WTC11 (cell line): ENCODE data around the gene OPALIN. TPM values are rescaled to one million over a fixed set of nuclear protein-coding genes. Genes with fewer than 3 reads are reported as not detected.

Experiments
- ATAC-seq: fragments of 200-7000 bp; cut with Tn5 transposase; 2 replicates; pipeline ENCODE4 v1.10.0; 2021; ENCODE audit warnings: mild to moderate bottlenecking, moderate library complexity
- Bru-seq: library from RNA; stranded (reverse); fragments of 400-500 nt; gene quantifications from one replicate; lab custom pipeline; 2021; lab: Mats Ljungman, UMichigan
- CTCF ChIA-PET: fragments of 300-600 bp; sonication (Branson Sonifier 250); formaldehyde crosslinking; loops from one replicate; lab custom pipeline; 2021; ENCODE audit warnings: antibody characterized with exemption; lab: Charles Lee
- POLR2A ChIA-PET: fragments of 350-600 bp; sonication (Branson Sonifier 250); formaldehyde crosslinking; loops from one replicate; lab custom pipeline; 2021; ENCODE audit warnings: antibody characterized with exemption; lab: Charles Lee
- DNase-seq: peaks from one replicate; pipeline ENCODE4 v3.0.0; 2021; ENCODE audit warnings: low spot score
- H3K27ac Mint-ChIP-seq: 2 replicates; pipeline ENCODE4 v1.8.0; 2021; ENCODE audit warnings: mixed read lengths
- H3K27me3 Mint-ChIP-seq: 2 replicates; pipeline ENCODE4 v1.8.0; 2021; ENCODE audit warnings: low read depth, mild to moderate bottlenecking, moderate library complexity, mixed read lengths
- H3K36me3 Mint-ChIP-seq: 2 replicates; pipeline ENCODE4 v1.8.0; 2021; ENCODE audit warnings: mixed read lengths
- H3K4me1 Mint-ChIP-seq: 2 replicates; pipeline ENCODE4 v1.8.0; 2022; ENCODE audit warnings: mixed read lengths
- H3K4me3 Mint-ChIP-seq: 2 replicates; pipeline ENCODE4 v1.8.0; 2021; ENCODE audit warnings: mild to moderate bottlenecking, moderate library complexity, mixed read lengths
- H3K9me3 Mint-ChIP-seq: 2 replicates; pipeline ENCODE4 v1.8.0; 2021; ENCODE audit warnings: mixed read lengths
- AR ChIP-seq: fragments of 250-450 bp; sonication (Bioruptor Pico); IDR thresholded peaks from 2 replicates; pipeline ENCODE4 v1.9.0; 2021; ENCODE audit warnings: mild to moderate bottlenecking
- ARID4B ChIP-seq: sonication (generic); formaldehyde crosslinking; IDR thresholded peaks from 2 replicates; pipeline ENCODE4 v1.8.0; 2023; ENCODE audit warnings: missing genetic modification reagents, mild to moderate bottlenecking, borderline replicate concordance
- ATF1 ChIP-seq: sonication (generic); formaldehyde crosslinking; IDR thresholded peaks from 2 replicates; pipeline ENCODE4 v1.8.1; 2023; ENCODE audit warnings: mild to moderate bottlenecking, moderate library complexity, missing genetic modification reagents
- ERG ChIP-seq: fragments of 250-450 bp; sonication (Bioruptor Pico); IDR thresholded peaks from 2 replicates; pipeline ENCODE4 v1.8.0; 2021; ENCODE audit warnings: mild to moderate bottlenecking
- GABPB1 ChIP-seq: sonication (generic); formaldehyde crosslinking; IDR thresholded peaks from 2 replicates; pipeline ENCODE4 v1.8.1; 2023; ENCODE audit warnings: mild to moderate bottlenecking, missing genetic modification reagents
- GRHL2 ChIP-seq: fragments of 250-450 bp; sonication (Bioruptor Pico); IDR thresholded peaks from 2 replicates; pipeline ENCODE4 v1.8.0; 2022; ENCODE audit warnings: mild to moderate bottlenecking, moderate library complexity; ENCODE audit not compliant: insufficient replicate concordance, severe bottlenecking
- MLX ChIP-seq: sonication (generic); formaldehyde crosslinking; IDR thresholded peaks from 2 replicates; pipeline ENCODE4 v1.8.1; 2023; ENCODE audit warnings: mild to moderate bottlenecking, missing genetic modification reagents, moderate library complexity
- NFATC4 ChIP-seq: fragments of 250-450 bp; sonication (Bioruptor Pico); IDR thresholded peaks from 2 replicates; pipeline ENCODE4 v1.9.0; 2021; ENCODE audit warnings: mild to moderate bottlenecking
- NR1H2 ChIP-seq: sonication (generic); formaldehyde crosslinking; IDR thresholded peaks from 2 replicates; pipeline ENCODE4 v1.9.0; 2021; ENCODE audit warnings: mild to moderate bottlenecking, moderate library complexity, missing genetic modification reagents
- NR2C2 ChIP-seq: sonication (generic); formaldehyde crosslinking; IDR thresholded peaks from 2 replicates; pipeline ENCODE4 v1.8.0; 2022; ENCODE audit warnings: mild to moderate bottlenecking, missing genetic modification reagents
- SMAD3 ChIP-seq: sonication (generic); formaldehyde crosslinking; IDR thresholded peaks from 2 replicates; pipeline ENCODE4 v1.8.0; 2022; ENCODE audit warnings: missing genetic modification reagents, mild to moderate bottlenecking, borderline replicate concordance
- ZMAT4 ChIP-seq: fragments of 250-450 bp; sonication (Bioruptor Pico); IDR thresholded peaks from 2 replicates; pipeline ENCODE4 v1.9.0; 2021; ENCODE audit warnings: mild to moderate bottlenecking
- ZNF121 ChIP-seq: sonication (generic); formaldehyde crosslinking; IDR thresholded peaks from 2 replicates; pipeline ENCODE4 v1.8.0; 2023; ENCODE audit warnings: missing genetic modification reagents
- ZNF281 ChIP-seq: sonication (generic); formaldehyde crosslinking; IDR thresholded peaks from 2 replicates; pipeline ENCODE4 v1.8.0; 2023; ENCODE audit warnings: mild to moderate bottlenecking, missing genetic modification reagents
- ZNF512 ChIP-seq: sonication (generic); formaldehyde crosslinking; IDR thresholded peaks from 2 replicates; pipeline ENCODE4 v1.8.1; 2022; ENCODE audit warnings: missing genetic modification reagents, borderline replicate concordance
- ZNF671 ChIP-seq: fragments of 250-450 bp; sonication (Bioruptor Pico); IDR thresholded peaks from 2 replicates; pipeline ENCODE4 v1.8.0; 2021; ENCODE audit warnings: mild to moderate bottlenecking
- long read RNA-seq, 3 experiments: library from RNA in 1 of 3; library from capped mRNA in 1 of 3; library from polyadenylated mRNA in 1 of 3; unstranded in 2 of 3; stranded (forward) in 1 of 3; transcript quantifications; one replicate each; pipeline ENCODE4 v2.0.0, GENCODE V29; 2021
- total RNA-seq: library from RNA; stranded (reverse); gene quantifications from 3 replicates; pipeline ENCODE4 v1.2.3, GENCODE V29; 2021

Gene OPALIN
- 0.04 TPM in 1 of 3 replicates, not detected in the others for total RNA-seq
- percentile 16 among the genes with signal in this experiment for Bru-seq, nascent RNA
- long read RNA-seq, experiment 1: 0 reads
- long read RNA-seq, experiment 2: 0 reads
- long read RNA-seq, experiment 3: 0 reads

GRCh38 chr10:96358851-96359540, at the start of gene OPALIN:
Gene OPALIN (minus strand): TSS chr10:96359002. CDS start chr10:96358896, 106 bp downstream.
- ChIA-PET CTCF (interaction anchor here (0.9 to 3.7 kb wide), 3 partner anchors 12 to 130 kb away, joined by 3 to 31 read pairs (median 4); no protein-coding TSS in a partner anchor), POLR2A (no interaction called here)
- TF ChIP-seq ZNF121 (CRISPR knock-in tag): no peak
- no peak for TF ChIP-seq GRHL2 (CRISPR knock-in tag)
- no peak for TF ChIP-seq SMAD3 (CRISPR knock-in tag)
- TF ChIP-seq ZNF281 (CRISPR knock-in tag): no peak
- no peak for TF ChIP-seq ZNF671 (CRISPR knock-in tag)
- no peak for TF ChIP-seq GABPB1 (CRISPR knock-in tag)
- no peak for TF ChIP-seq NR1H2 (CRISPR knock-in tag)
- no peak for TF ChIP-seq ERG
- no peak for TF ChIP-seq MLX (CRISPR knock-in tag)
- TF ChIP-seq NFATC4 (CRISPR knock-in tag): no peak
- TF ChIP-seq ZNF512 (CRISPR knock-in tag): no peak
- H3K27ac Mint-ChIP-seq: no peak within 1 kb of the TSS
- ATAC-seq (no peak), DNase-seq (no peak)
- no peaks in the 10 kb centered on the region; the same call in 1 of the 2 replicates for H3K36me3 Mint-ChIP-seq
- peaks cover 5% of the 10 kb centered on the region; the same call in 1 of the 2 replicates for H3K4me1 Mint-ChIP-seq
- H3K4me3 Mint-ChIP-seq: no peak within 1 kb of the TSS
- peaks cover 2% of the 10 kb centered on the region; the same call in 1 of the 2 replicates for H3K9me3 Mint-ChIP-seq
- no peaks in the 10 kb centered on the region; the same call in 1 of the 2 replicates for H3K27me3 Mint-ChIP-seq

GRCh38 chr10:96408201-96408600, 49.4 kb upstream of the OPALIN start:
- Mint-ChIP-seq H3K27me3 (no peaks in the 10 kb centered on the region), H3K36me3 (no peaks in the 10 kb centered on the region), H3K9me3 (no peaks in the 10 kb centered on the region), H3K4me3 (no peak overlapping the region), H3K4me1 (peaks cover 4% of the 10 kb centered on the region; the same call in 1 of the 2 replicates), H3K27ac (no peak overlapping the region)
- ATAC-seq (no peak), DNase-seq (no peak)
- ChIA-PET POLR2A (no interaction called here), CTCF (no interaction called here)
- TF ChIP-seq NR2C2 (CRISPR knock-in tag) (no peak), ARID4B (CRISPR knock-in tag) (no peak), ZNF121 (CRISPR knock-in tag) (no peak), ZMAT4 (no peak), ATF1 (CRISPR knock-in tag) (no peak), AR (no peak), NR1H2 (CRISPR knock-in tag) (no peak)
